Erythroblast (primary cell): ENCODE results near the gene GALNT9.

Experiments used
- GATA1 ChIP-seq: IDR thresholded peaks from 2 replicates; pipeline ENCODE4 v1.6.1; 2011; ENCODE audit warnings: low read depth, mild to moderate bottlenecking, control low read depth, low read length, moderate library complexity
- POLR2A ChIP-seq: IDR thresholded peaks from 2 replicates; pipeline ENCODE4 v1.6.1; 2011; ENCODE audit warnings: mild to moderate bottlenecking, low read length

- TF ChIP-seq POLR2A (no peak), GATA1 (no peak)
Observed at GRCh38 chr12:132211326-132211725, 118.1 kb downstream of the GALNT9 start.
